GM18858 (cell line): Measurements from ENCODE around the gene AOC3.
"Not testable (repeated sequence)": the region's sequence is repeated elsewhere in the genome, so short reads cannot be mapped to it uniquely, and the experiment has no call there.

Experiments used
- ATAC-seq: cut with Tn5 transposase; IDR thresholded peaks from one replicate; pipeline ENCODE4 v1.9.1; 2021; ENCODE audit not compliant: unreplicated experiment

Gene AOC3

DNA sequence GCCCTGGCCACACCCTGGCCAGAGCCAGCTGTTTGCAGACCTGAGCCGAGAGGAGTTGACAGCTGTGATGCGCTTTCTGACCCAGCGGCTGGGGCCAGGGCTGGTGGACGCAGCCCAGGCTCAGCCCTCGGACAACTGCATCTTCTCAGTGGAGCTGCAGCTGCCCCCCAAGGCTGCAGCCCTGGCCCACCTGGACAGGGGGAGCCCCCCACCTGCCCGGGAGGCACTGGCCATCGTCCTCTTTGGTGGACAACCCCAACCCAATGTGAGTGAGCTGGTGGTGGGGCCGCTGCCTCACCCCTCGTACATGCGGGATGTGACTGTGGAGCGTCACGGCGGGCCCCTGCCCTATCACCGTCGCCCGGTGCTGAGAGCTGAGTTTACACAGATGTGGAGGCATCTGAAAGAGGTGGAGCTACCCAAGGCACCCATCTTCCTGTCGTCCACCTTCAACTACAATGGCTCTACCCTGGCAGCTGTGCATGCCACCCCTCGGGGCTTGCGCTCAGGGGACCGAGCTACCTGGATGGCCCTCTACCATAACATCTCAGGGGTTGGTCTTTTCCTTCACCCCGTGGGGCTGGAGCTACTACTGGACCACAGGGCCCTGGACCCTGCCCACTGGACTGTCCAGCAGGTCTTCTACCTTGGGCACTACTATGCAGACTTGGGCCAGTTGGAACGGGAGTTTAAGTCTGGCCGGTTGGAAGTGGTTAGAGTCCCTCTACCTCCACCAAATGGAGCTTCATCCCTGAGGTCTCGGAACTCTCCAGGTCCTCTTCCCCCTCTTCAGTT lies 6.0 kb upstream of the AOC3 start:
- ATAC-seq: no peak

DNA sequence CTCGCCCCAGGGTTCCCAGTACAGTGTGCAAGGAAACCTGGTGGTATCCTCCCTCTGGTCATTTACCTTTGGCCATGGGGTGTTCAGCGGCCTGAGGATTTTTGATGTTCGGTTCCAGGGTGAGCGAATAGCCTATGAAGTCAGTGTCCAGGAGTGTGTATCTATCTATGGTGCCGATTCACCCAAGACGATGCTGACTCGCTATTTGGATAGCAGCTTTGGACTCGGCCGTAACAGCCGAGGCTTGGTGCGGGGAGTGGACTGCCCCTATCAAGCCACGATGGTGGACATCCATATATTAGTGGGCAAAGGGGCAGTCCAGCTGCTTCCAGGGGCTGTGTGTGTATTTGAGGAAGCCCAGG lies 5.5 kb upstream of the AOC3 start:
- no peak for ATAC-seq

DNA sequence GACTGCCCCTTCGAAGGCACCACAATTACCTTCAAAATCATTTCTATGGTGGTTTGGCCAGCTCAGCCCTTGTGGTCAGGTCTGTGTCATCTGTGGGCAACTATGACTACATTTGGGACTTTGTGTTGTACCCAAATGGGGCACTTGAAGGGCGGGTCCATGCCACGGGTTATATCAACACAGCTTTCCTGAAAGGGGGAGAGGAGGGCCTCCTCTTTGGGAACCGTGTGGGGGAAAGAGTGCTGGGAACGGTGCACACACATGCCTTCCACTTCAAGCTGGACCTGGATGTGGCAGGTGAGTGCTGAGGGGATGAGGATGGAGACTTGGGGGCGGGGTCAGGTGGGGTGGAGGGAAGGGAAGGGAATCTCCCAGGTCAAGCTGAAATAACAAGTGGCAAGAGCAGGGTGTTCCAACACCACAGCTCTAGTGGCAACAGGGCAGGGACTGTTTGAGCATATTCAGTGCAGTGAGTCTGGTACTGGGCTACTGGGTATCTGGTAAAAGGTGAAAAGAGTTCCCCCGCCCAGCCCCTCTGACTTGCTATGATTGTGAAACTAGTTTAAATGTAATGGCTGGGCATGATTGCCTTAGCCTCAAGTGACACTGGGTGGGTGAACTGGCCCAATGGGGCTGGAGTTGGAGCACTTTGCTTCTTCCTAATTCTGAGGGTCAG lies 4.9 kb upstream of the AOC3 start:
- ATAC-seq: no peak

DNA sequence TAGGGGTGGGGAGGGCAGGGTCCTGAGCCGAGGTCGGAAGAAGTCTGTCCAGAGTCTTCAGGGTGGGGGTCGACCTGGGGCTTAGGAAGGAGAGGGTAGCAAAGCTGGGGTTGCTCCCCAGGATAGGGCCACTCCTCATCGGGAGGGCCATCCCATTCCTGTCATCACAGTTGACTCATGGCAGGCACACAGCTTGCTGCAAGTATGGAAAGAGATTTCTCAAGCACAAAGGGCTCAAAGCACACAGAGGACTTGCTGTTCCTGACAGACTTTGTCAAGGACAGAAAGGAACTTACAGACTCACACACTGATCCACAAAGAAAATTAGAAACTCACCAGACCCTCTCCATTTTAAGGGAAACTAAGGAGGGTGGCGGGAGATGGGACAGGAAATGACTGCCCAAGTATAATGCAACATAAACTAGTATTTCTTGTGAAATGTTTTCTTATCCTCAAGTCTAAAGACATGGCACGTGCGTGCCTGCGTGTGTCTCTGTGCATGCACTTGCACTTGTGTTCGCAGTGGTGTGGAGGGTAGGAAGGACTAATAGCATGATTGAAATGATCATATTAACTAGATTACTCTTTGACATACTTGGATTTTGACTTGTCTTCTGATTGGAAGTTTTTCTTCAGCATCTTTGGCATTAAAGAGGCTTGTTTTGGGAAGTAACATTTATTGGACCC lies 4.3 kb upstream of the AOC3 start:
- ATAC-seq: no peak

GRCh38 chr17:42848093-42848492 lies 2.9 kb upstream of the AOC3 start:
- ATAC-seq: no peak

DNA sequence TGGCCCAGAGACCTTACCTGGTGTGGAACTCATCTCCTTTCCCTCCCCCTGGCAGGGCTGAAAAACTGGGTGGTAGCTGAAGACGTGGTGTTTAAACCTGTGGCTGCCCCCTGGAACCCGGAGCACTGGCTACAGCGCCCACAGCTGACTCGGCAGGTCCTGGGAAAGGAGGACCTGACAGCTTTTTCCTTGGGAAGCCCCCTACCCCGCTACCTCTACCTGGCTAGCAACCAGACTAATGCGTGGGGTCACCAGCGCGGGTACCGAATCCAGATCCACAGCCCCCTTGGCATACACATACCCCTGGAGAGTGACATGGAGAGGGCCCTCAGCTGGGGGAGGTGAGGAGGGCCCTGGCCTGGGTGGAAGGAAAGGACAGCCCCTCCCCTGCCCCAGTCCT lies 2.0 kb upstream of the AOC3 start:
- ATAC-seq: no peak

GRCh38 chr17:42849451-42850181 lies 1.4 kb upstream of the AOC3 start:
- no peak for ATAC-seq

DNA sequence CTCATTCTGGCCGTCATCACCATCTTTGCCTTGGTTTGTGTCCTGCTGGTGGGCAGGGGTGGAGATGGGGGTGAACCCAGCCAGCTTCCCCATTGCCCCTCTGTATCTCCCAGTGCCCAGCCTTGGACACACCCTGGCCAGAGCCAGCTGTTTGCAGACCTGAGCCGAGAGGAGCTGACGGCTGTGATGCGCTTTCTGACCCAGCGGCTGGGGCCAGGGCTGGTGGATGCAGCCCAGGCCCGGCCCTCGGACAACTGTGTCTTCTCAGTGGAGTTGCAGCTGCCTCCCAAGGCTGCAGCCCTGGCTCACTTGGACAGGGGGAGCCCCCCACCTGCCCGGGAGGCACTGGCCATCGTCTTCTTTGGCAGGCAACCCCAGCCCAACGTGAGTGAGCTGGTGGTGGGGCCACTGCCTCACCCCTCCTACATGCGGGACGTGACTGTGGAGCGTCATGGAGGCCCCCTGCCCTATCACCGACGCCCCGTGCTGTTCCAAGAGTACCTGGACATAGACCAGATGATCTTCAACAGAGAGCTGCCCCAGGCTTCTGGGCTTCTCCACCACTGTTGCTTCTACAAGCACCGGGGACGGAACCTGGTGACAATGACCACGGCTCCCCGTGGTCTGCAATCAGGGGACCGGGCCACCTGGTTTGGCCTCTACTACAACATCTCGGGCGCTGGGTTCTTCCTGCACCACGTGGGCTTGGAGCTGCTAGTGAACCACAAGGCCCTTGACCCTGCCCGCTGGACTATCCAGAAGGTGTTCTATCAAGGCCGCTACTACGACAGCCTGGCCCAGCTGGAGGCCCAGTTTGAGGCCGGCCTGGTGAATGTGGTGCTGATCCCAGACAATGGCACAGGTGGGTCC lies 607 bp downstream of the AOC3 start:
- ATAC-seq: not testable (repeated sequence)

DNA sequence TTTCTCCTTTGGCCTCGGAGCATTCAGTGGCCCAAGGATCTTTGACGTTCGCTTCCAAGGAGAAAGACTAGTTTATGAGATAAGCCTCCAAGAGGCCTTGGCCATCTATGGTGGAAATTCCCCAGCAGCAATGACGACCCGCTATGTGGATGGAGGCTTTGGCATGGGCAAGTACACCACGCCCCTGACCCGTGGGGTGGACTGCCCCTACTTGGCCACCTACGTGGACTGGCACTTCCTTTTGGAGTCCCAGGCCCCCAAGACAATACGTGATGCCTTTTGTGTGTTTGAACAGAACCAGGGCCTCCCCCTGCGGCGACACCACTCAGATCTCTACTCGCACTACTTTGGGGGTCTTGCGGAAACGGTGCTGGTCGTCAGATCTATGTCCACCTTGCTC lies 1.4 kb downstream of the AOC3 start:
- ATAC-seq: no peak

DNA sequence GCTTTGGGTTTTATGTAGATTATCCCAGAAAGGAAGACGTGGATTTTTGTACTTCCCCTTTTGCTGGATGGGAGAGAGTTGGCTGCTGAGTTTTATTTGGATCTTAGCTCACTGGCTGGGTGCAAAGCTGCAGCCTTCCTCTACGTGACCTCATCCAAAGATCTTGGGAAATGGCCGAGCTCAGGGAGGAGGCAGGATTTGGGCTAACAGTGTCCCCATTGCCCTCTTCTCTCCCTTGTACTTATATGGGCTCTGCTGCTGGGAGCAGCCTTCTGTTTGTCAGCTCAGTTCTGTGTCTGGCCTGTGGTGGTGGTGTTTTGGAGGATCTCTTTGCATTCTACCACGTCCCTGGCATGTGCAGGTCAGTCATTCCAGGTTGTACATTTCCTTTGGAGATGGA lies 2.0 kb downstream of the AOC3 start:
- no peak for ATAC-seq

- no peak for ATAC-seq
These were observed 2.6 kb downstream of the AOC3 start for GRCh38 chr17:42853597-42853967.

- ATAC-seq: no peak
These were observed 3.2 kb downstream of the AOC3 start for GRCh38 chr17:42853968-42854790.

DNA sequence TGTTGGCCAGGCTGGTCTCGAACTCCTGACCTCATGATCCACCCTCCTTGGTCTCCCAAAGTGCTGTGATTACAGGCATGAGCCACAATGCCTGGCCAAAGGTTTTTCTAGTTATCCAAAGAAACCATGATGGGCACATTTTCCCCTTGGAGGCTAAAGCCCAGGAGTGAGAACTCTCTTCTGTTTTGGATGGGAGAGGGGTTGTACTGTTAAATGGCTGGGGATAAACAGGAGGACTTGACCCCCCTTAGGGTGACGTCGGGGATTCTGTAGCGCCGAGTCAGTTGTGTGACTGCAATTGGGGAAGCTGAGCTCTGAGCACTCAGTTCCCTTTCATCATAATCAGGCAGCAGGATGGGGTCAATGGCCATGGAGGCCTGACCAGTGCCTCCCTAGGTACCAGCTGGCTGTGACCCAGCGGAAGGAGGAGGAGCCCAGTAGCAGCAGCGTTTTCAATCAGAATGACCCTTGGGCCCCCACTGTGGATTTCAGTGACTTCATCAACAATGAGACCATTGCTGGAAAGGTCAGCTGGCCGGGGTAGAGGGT lies 4.1 kb downstream of the AOC3 start:
- no peak for ATAC-seq

DNA sequence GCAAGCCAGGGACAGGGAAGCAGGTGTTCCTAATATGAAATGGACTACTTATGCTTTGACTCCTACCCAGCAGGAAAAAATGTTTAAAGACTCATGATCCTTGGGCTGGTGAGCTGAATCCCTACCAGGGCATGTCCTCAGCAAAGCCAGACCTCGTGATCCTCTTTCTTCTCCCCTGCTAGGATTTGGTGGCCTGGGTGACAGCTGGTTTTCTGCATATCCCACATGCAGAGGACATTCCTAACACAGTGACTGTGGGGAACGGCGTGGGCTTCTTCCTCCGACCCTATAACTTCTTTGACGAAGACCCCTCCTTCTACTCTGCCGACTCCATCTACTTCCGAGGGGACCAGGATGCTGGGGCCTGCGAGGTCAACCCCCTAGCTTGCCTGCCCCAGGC lies 5.1 kb downstream of the AOC3 start:
- ATAC-seq: not testable (repeated sequence)

- ATAC-seq: not testable (repeated sequence)
These were observed 5.5 kb downstream of the AOC3 start for GRCh38 chr17:42856516-42856915.

GRCh38 chr17:42857389-42857788 lies 6.4 kb downstream of the AOC3 start:
- no peak for ATAC-seq

DNA sequence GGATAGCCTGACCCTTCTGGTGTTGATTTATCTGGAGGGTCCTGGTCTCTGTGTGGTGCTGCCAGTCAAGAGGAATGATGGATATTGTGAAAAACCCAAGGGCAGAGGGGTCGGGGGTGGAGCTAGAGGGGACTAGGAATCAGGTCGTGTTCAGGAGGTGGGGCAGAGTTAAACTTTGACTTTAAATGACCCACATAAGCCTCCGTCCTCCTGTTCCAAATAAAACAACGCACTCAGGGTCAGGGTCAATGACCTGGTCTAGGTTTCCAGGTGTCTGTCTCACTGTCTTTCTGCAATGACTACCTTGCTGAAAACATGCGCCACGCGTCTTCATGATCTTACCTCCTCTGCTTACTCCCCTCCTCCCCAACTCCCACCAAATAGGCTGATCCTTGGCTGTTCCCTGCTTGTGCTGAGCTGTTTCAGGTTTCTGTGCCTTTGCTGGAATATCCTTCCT lies 14.7 kb downstream of the AOC3 start:
- no peak for ATAC-seq

DNA sequence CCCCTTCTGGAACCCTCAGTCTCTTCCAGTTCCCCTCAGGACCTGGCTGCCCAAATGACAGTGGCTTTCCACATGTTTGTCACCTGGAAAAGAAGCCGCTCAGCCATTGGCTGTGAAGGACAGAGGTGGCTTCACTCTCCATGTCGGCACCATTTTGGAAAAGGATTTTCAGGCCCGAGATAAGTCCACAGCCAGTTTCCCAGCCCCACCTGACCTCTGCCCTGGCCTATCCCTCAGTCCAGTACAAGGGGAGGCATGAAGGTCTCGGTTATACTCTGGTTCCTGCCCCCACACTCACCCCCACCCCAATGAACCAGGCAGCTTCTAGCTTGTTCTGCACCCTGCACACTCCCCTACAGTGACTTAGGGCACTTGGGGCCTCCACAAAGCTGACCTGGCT lies 15.2 kb downstream of the AOC3 start:
- no peak for ATAC-seq
